ENCODE measurements around the gene RAI1. TPM values are rescaled to one million over a fixed set of nuclear protein-coding genes. Genes with fewer than 3 reads are reported as not detected.

RAI1 gene
- total and polyA plus RNA-seq, 2 of the 13 experiments (the other 11 are each of a cell fraction or from before 2014, with no cell fraction given) = 3.4 to 5.2 TPM

- H3K4me2 ChIP-seq (ENCODE audit: low read depth, low read length) = no peak overlapping the region
- no peak overlapping the region for H2AFZ ChIP-seq (ENCODE audit: low read length)
- CTCF ChIA-PET (ENCODE audit: low intra/inter-chr PET ratio, low total read pairs) = no interaction called here
- H3K9ac ChIP-seq (ENCODE audit: insufficient read depth, low read depth, low read length) = no peak overlapping the region
- H4K20me1 ChIP-seq (ENCODE audit: insufficient read depth, low read length) = peaks cover 9% of the 10 kb centered on the region; the same call in 1 of the 2 replicates
- TF ChIP-seq AGO2 (optimal IDR thresholded peaks at IDR 0.05; ENCODE audit: low read depth, low read length) = peak; percentile 26
- TF ChIP-seq ZNF747 (CRISPR knock-in tag; IDR thresholded peaks at IDR 0.05; ENCODE audit: borderline replicate concordance) = no peak
- H3K79me2 ChIP-seq (ENCODE audit: insufficient read depth, low read length) = peaks cover 20% of the 10 kb centered on the region
- POLR2A ChIA-PET = no interaction called here
- no peak overlapping the region for H3K27ac ChIP-seq (ENCODE audit: extremely low read length, insufficient read depth, low read length)
- 97% methylated on average over 93 of the region's 103 CpGs for WGBS (ENCODE audit: low lambda C conversion rate)
- no peaks in the 10 kb centered on the region for H3K27me3 ChIP-seq (ENCODE audit: control insufficient read depth in 1 of 2, insufficient read depth in 2 of 2, low read length in 2 of 2)
- ATAC-seq (no peak), DNase-seq (ENCODE audit: low spot score) (no peak), FAIRE-seq (no peak)
- H3K4me3 ChIP-seq (replicated peaks in 1 of 3; ENCODE audit: insufficient read depth in 1 of 3, low read depth in 2 of 3, low read length in 3 of 3) = no peak overlapping the region
- in situ Hi-C loops (cut with HindIII; ENCODE audit: extremely low pct_ligation_motif_present, low pct_unique_long_range_greater_than_20kb) = loop anchor here (5.0 kb wide), 1 partner anchor 41 kb away; the partner anchor contains the start of gene RAI1
- H3K9me3 ChIP-seq (ENCODE audit: low read length) = no peaks in the 10 kb centered on the region
- intact Hi-C loops (cut with micrococcal nuclease; ENCODE audit: unreplicated experiment) = loop anchor here (10.0 kb wide), 1 partner anchor 59 kb away; no protein-coding TSS in a partner anchor
- peaks cover 29% of the 10 kb centered on the region for H3K4me1 ChIP-seq (ENCODE audit: insufficient read depth, low read length)
- peaks cover 5 to 13% of the 10 kb centered on the region in 2 experiments; a peak in 3 of 5 replicates for H3K36me3 ChIP-seq (replicated peaks in 1 of 2; ENCODE audit: control insufficient read depth in 1 of 2, insufficient read depth in 2 of 2, low read length in 2 of 2)
- BruUV-seq (replicated peaks) = no TSS peak
Observed at GRCh38 chr17:17723354-17724261, 42.4 kb downstream of the RAI1 start.

DNA sequence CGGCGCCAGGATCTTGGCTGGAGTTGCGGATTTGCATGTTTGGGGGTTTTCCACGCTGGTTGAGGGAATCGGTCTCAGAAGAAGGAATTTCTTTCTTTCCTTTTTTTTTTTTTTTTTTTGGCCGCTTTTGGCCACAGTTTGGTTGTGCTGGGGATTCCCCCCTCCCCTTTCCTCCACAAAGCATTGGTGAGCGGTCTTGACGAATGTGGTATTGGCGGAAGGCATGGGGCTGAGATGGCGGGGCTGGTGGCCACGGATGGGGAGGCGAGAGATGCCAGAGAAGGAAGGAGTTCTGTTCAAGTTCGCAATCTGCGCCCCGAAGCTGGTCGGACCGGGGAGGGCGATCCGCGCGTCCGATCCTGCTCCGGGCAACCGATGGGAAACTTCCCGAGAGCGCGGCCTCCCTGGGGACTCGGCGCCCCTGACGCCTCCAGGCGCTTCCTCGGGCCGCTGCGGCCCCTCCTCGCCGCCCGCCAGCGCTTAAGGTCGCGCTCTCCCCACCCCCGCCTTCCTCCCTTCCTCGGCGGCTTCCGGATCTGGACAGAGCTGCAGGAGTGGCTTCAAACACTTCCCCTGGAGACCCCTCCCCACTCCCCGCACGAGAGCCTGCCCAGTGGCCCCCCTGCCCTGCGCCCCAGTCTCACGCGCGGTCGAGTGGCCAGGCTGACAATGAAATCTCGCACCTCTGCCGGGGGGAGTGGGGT, 43.2 kb downstream of the RAI1 start:
- intact Hi-C loops (cut with micrococcal nuclease; ENCODE audit: unreplicated experiment) = loop anchor here (10.0 kb wide), 1 partner anchor 60 kb away; no protein-coding TSS in a partner anchor
- Histone ChIP-seq H3K27ac (ENCODE audit: extremely low read length, insufficient read depth, low read length) (no peak overlapping the region), H2AFZ (ENCODE audit: low read length) (no peak overlapping the region), H3K79me2 (ENCODE audit: insufficient read depth, low read length) (peaks cover 21% of the 10 kb centered on the region), H4K20me1 (ENCODE audit: insufficient read depth, low read length) (peaks cover 9% of the 10 kb centered on the region), H3K27me3 (ENCODE audit: control insufficient read depth in 1 of 2, insufficient read depth in 2 of 2, low read length in 2 of 2) (no peaks in the 10 kb centered on the region), H3K9me3 (ENCODE audit: low read length) (no peaks in the 10 kb centered on the region), H3K4me3 (replicated peaks in 1 of 3; ENCODE audit: insufficient read depth in 1 of 3, low read depth in 2 of 3, low read length in 3 of 3) (no peak overlapping the region), H3K4me2 (ENCODE audit: low read depth, low read length) (no peak overlapping the region), H3K4me1 (ENCODE audit: insufficient read depth, low read length) (peaks cover 20% of the 10 kb centered on the region), H3K9ac (ENCODE audit: insufficient read depth, low read depth, low read length) (no peak overlapping the region), H3K36me3 (replicated peaks in 1 of 2; ENCODE audit: control insufficient read depth in 1 of 2, insufficient read depth in 2 of 2, low read length in 2 of 2) (peaks cover 7 to 10% of the 10 kb centered on the region in 2 experiments; a peak in 3 of 5 replicates)
- ATAC-seq (no peak), FAIRE-seq (no peak), DNase-seq (ENCODE audit: low spot score) (no peak)
- in situ Hi-C loops (cut with HindIII; ENCODE audit: extremely low pct_ligation_motif_present, low pct_unique_long_range_greater_than_20kb) = loop anchor here (5.0 kb wide), 1 partner anchor 42 kb away; the partner anchor contains the start of gene RAI1
- WGBS (ENCODE audit: low lambda C conversion rate) = 98% methylated on average over 53 of the region's 53 CpGs
- CTCF ChIA-PET (ENCODE audit: low intra/inter-chr PET ratio, low total read pairs) = no interaction called here
- POLR2A ChIA-PET = no interaction called here
- no TSS peak for BruUV-seq (replicated peaks)
- TF ChIP-seq, protein P1, sequence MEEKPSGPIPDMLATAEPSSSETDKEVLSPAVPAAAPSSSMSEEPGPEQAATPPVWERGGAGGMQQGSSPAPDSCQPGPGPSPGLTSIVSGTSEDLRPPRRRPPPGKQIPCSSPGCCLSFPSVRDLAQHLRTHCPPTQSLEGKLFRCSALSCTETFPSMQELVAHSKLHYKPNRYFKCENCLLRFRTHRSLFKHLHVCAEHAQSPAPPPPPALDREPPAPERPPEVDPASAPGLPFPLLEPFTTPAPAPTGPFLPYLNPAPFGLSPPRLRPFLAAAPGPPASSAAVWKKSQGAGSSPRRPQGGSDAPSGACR (CRISPR knock-in tag; IDR thresholded peaks at IDR 0.05) = no peak

All from HepG2 (cell line).